SKM-1 treated with dmso at 0.1 percent for 144 hours (cell line): ENCODE results near the gene TMC1.
"Not testable (repeated sequence)": the region's sequence is repeated elsewhere in the genome, so short reads cannot be mapped to it uniquely, and the experiment has no call there.

Experiments used
- DNase-seq: peaks from one replicate; lab custom pipeline; 2025; ENCODE audit not compliant: unreplicated experiment; lab: John Stamatoyannopoulos, UW

Gene TMC1

DNA sequence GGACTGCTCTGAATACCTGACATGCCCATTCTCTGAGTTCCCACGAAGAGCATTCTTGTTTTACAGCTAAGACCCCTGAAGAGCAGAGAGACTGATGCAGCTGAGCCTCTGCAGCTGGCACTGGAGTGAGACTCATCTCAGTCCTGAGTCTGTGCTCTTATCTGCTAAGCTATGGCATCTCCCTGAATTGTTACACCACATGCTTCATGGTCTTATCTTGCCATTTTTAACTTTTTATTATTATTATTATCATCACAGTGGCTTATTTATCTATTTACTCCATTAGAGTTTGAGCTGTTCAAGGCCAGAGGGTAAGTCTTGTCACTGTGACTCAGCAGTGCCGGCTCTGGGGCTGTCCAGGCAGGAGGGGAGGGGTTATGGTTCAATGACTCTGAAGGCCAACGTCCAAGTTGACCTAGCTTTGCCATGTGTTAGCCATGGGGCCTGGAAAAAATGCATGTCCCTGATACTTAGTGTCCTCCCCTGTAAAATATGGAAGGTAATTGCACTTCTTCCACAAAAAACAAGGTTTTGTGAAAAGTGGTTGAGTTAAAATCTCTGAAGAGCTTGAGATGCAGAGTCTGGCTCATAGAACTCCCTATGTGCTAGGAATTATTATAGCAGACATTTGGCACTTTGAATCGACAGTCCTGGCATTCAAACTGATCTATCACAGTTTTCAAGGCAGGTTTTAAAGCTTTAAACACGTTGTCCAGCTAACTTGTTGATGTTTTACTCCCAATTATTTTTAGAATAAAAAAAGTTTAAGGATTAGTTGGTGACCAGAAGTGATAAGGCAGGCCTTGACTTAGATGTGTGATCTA is 336.9 kb downstream of the TMC1 start:
- no peak for DNase-seq

DNA sequence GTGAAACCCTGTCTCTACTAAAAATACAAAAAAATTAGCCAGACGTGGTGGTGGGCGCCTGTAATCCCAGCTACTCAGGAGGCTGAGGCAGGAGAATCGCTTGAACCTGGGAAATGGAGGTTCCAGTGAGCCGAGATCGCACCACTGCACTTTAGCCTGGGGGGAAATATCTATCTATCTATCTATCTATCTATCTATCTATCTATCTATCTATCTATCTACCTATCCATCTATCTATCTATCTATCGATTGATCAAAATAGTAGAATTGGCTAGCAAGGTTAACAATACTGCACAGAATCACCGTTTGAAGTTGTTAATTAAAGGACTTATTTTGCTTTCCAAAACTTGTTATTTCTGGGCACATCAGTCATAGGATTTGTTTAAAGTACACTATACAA is 341.4 kb downstream of the TMC1 start:
- DNase-seq = not testable (repeated sequence)

GRCh38 chr9:72863456-72864094 is 342.2 kb downstream of the TMC1 start:
- no peak for DNase-seq

- no peak for DNase-seq
Measured at GRCh38 chr9:72864327-72864726, 342.9 kb downstream of the TMC1 start.

- DNase-seq = no peak
Measured at GRCh38 chr9:72871685-72872084, 350.3 kb downstream of the TMC1 start.

GRCh38 chr9:72872718-72873117 is 351.3 kb downstream of the TMC1 start:
- no peak for DNase-seq

- DNase-seq = no peak
Measured at GRCh38 chr9:72873456-72873855, 352.0 kb downstream of the TMC1 start.

DNA sequence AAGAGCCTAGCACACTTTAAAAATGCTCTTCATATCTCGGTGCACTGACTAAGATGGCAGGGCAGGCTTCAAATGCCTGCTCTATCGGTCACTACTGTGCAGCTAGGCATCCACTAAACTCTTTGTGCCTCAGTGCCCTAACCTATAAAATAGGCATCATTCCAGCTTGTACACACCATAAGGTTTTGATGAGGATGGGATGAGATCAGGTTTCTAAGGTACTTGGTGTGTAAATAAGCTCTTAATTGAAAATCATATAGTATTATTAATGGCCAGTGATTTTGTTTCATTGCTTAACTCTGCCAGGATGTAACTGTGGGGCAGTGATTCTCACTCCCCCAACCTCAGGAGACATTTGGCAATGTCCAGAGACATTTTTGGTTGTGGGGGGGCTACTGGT is 352.9 kb downstream of the TMC1 start:
- DNase-seq = no peak

DNA sequence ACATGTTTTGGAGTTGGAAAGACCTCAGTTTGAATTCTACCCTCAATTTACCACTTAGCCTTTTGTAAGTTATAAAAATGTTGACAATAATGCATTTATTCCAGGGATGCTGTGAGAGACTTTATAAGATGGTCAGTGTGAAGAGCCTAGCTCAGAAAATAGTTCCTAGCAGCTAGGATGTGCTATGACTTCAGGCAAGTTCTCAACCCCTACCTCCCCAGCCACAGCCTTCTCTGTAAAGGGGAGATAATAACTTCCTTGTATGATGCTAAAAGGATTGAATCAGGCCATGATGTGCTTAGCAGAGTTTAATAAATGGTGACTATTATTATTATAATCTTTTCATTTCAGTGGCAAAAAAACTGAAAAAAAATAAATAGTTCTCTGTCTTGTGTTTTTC is 353.8 kb downstream of the TMC1 start:
- no peak for DNase-seq

- DNase-seq = no peak
Measured at GRCh38 chr9:72880821-72881220, 359.4 kb downstream of the TMC1 start.

DNA sequence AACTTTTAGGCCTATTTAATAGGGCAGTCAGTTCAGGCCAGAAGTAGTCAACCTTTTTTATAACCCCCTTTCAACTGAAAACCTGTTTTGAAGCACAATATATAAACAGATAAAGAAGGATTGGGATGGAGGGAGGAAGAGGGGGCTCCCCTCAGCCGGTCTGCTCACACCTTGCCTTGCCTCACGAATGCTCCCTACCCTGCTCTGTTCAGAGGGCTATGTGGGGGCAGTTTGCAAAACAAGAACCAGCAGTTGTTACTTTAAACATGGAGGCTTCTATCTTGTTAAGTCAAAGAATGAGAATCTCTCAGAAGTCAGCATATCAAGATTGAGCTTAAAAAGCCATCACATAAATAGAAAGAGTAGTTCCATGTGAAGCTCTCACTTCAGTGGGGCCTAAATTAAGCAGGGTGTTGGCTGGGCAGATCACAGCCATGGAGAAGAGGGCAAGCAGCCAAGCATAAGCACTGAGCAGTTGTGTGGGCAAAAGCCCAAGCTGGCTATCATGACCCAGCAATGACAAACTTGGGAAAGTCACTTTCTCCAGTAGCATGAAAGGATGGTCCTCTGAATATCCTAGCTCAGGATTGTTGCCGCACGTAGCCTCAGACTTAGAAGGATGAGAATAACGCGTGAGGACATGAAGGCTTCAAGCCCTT is 360.8 kb downstream of the TMC1 start:
- DNase-seq = no peak

- DNase-seq = no peak
Measured at GRCh38 chr9:72883875-72884274, 362.5 kb downstream of the TMC1 start.

GRCh38 chr9:72884508-72884907 is 363.1 kb downstream of the TMC1 start:
- no peak for DNase-seq
